Measurements from ENCODE around the gene ALPL.

DNA sequence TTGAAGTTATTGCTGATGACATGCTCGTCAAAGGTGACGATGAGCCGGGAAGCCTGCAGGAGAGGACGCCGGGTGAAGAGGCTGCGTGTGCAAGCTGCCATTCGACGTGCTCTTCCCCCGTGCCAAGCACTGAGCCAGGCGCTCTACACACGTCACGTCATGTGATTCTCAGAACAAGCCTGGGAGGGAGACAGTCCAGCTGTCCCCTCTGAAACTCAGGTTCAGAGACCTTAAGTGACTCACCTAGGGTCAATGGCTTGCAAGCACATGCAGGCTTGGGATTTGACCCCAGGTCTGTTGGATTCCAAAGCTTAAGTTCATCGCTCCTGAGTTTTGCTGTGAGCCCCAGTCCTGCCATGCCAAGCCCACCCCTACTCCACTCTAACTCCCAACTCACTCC, 102.8 kb downstream of the ALPL start:
- TF ChIP-seq POLR2AphosphoS5 (IDR thresholded peaks at IDR 0.05; ENCODE audit: low read depth, low read length) (no peak), POLR2A (IDR thresholded peaks at IDR 0.05; ENCODE audit: low read depth, low read length) (no peak), TAF1 (IDR thresholded peaks at IDR 0.05; ENCODE audit: low read depth, low read length) (no peak)
